OCI-LY7 (cell line): ENCODE data around the gene UBXN6.

Source experiments
- CTCF ChIP-seq: fragments of 200-600 bp; sonication (generic); conservative IDR thresholded peaks from 2 replicates; pipeline ENCODE4 v1.5.1; 2014; ENCODE audit warnings: mild to moderate bottlenecking, antibody characterized with exemption, low read length, moderate library complexity, mixed read lengths
- EZH2phosphoT487 ChIP-seq: fragments of 200-600 bp; sonication (generic); IDR thresholded peaks from 2 replicates; pipeline ENCODE4 v1.6.1; 2018; ENCODE audit warnings: low read depth, borderline replicate concordance, mild to moderate bottlenecking, mixed run types, antibody characterized with exemption, low read length, moderate library complexity, mixed read lengths

GRCh38 chr19:4400135-4400936, 57.3 kb downstream of the UBXN6 start, which contains the start of gene SH3GL1:
- TF ChIP-seq CTCF (peak; percentile 86), EZH2phosphoT487 (no peak)
